ENCODE measurements around the gene FAM89A. TPM values are rescaled to one million over a fixed set of nuclear protein-coding genes. Genes with fewer than 3 reads are reported as not detected.
"Not testable (repeated sequence)": the region's sequence is repeated elsewhere in the genome, so short reads cannot be mapped to it uniquely, and the experiment has no call there.

Gene FAM89A
- total and polyA plus RNA-seq, 9 donors = 7.0 to 18.0 (median 9.6) TPM

- WGBS, 3 donors = 48 to 61% (median 50%) methylated on average over 7 of the region's 7 CpGs
- intact Hi-C loops (cut with DNase I) = no loop called here
Measured at GRCh38 chr1:231032963-231033362, 7.1 kb downstream of the FAM89A start.

GRCh38 chr1:231029841-231030240 is 10.2 kb downstream of the FAM89A start:
- Histone ChIP-seq H3K36me3 (no peaks in the 10 kb centered on the region), H3K4me1 (ENCODE audit: insufficient read depth) (no peaks in the 10 kb centered on the region), H3K4me3 (no peak overlapping the region), H3K9me3 (no peaks in the 10 kb centered on the region), H3K27me3 (no peaks in the 10 kb centered on the region), H3K27ac (no peak overlapping the region)
- intact Hi-C loops (cut with DNase I) = no loop called here
- no peak for TF ChIP-seq POLR2A (IDR thresholded peaks at IDR 0.05)
- TF ChIP-seq CTCF (IDR thresholded peaks at IDR 0.05) = no peak
- no peak for DNase-seq
- WGBS, 3 donors = 88 to 89% (median 89%) methylated on average over 6 of the region's 6 CpGs

More at GRCh38 chr1:231032963-231033362, 7.1 kb downstream of the FAM89A start:
- Histone ChIP-seq H3K36me3 (no peaks in the 10 kb centered on the region), H3K27ac (no peak overlapping the region), H3K4me3 (no peak overlapping the region), H3K9me3 (no peaks in the 10 kb centered on the region), H3K27me3 (no peaks in the 10 kb centered on the region), H3K4me1 (ENCODE audit: insufficient read depth) (no peaks in the 10 kb centered on the region)
- no peak for DNase-seq
- TF ChIP-seq EP300 (IDR thresholded peaks at IDR 0.05) (no peak), POLR2A (IDR thresholded peaks at IDR 0.05) (no peak), CTCF (IDR thresholded peaks at IDR 0.05) (no peak)

DNA sequence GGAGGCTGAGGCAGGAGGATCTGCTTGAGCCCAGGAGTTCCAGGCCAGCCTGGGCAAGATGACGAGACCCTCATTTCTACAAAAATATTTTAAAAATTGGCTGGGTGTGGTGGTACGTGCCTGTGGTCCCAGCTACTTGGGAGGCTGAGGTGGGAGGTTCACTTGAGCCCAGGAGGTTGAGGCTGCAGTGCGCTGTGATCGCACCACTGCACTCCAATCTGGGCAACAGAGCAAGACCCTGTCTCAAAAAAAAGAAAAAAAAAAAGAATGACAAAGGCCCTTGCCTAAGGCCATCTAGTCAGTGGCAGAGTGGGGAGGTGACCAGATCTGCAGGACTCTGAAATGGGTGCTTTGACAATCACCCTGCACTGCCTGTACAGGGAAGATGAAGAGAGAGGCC is 10.8 kb downstream of the FAM89A start:
- intact Hi-C loops (cut with DNase I); H3K27ac ChIP-seq; H3K27me3 ChIP-seq; H3K4me1 ChIP-seq (ENCODE audit: insufficient read depth); DNase-seq; H3K9me3 ChIP-seq; H3K36me3 ChIP-seq; H3K4me3 ChIP-seq: not testable (repeated sequence)
- WGBS, 3 donors = 96 to 99% (median 97%) methylated on average over 4 of the region's 4 CpGs

DNA sequence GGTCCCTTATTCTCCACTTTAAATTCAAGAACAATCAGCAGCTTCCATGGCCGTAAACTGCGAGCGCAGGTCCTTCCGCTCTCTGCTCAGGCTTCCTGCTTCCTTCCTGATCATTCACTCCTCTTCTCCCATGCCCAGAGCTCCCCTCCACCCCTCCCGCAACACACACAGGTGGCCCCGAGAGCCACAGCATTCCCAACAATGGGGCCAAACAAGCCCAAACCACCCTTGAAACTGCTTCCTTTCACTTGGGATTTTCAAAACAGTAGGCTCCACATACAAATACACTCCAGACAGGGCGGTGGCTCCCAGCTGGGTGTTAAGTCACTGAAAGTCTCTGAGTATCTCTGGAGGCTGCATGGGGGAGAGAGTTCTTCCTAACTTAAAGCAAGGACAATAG is 11.4 kb downstream of the FAM89A start:
- Histone ChIP-seq H3K9me3 (no peaks in the 10 kb centered on the region), H3K4me3 (no peak overlapping the region), H3K27me3 (no peaks in the 10 kb centered on the region), H3K36me3 (no peaks in the 10 kb centered on the region), H3K4me1 (ENCODE audit: insufficient read depth) (no peaks in the 10 kb centered on the region), H3K27ac (no peak overlapping the region)
- DNase-seq = no peak
- intact Hi-C loops (cut with DNase I) = no loop called here
- TF ChIP-seq CTCF (IDR thresholded peaks at IDR 0.05) = no peak
- TF ChIP-seq EP300 (IDR thresholded peaks at IDR 0.05) = no peak
- no peak for TF ChIP-seq POLR2A (IDR thresholded peaks at IDR 0.05)
- 86 to 96% (median 91%) methylated on average over 7 of the region's 7 CpGs for WGBS, 3 donors

DNA sequence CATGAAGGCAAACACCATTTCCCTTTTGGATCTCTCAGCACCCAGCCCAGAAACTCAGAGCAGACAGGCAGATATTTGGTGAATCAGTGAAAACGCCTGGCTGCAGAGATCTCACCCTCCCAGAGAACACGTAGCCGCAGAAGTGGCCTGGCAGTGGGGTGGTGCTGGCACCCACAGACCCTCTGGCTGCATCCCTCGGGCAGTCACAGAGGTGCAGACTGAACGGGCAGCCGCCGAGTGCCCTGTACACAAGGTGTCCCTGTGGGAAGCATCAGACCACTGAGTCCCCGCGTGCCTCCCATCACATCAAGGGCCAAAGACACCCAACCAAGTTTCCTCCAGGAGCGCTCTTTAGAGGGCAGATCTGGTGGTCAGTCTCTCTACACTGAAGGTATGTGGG is 12.1 kb downstream of the FAM89A start:
- intact Hi-C loops (cut with DNase I) = no loop called here
- DNase-seq = no peak
- no peak overlapping the region for H3K4me3 ChIP-seq

More for the DNA sequence above, 12.1 kb downstream of the FAM89A start:
- Histone ChIP-seq H3K4me1 (ENCODE audit: insufficient read depth) (no peaks in the 10 kb centered on the region), H3K27ac (no peak overlapping the region), H3K9me3 (no peaks in the 10 kb centered on the region), H3K27me3 (no peaks in the 10 kb centered on the region), H3K36me3 (no peaks in the 10 kb centered on the region)
- WGBS, 3 donors = 94 to 95% (median 95%) methylated on average over 10 of the region's 10 CpGs
- TF ChIP-seq EP300 (IDR thresholded peaks at IDR 0.05) (no peak), POLR2A (IDR thresholded peaks at IDR 0.05) (no peak), CTCF (IDR thresholded peaks at IDR 0.05) (no peak)

Data from ovary (tissue), 9 donors.